Gastrocnemius medialis (tissue), 4 donors: ENCODE measurements around the gene GVQW3.

Experiments
- POLR2A ChIP-seq, 2 donors: fragments of 450-650 bp; IDR thresholded peaks; one replicate each; pipeline ENCODE4 v1.6.1; 2017; ENCODE audit warnings: antibody characterized with exemption in 2 of 2, mild to moderate bottlenecking in 2 of 2, moderate library complexity in 2 of 2
- TF ChIP-seq, protein P1 (sequence below), 5 experiments: fragments of 450-650 bp in 3 of 5; fragments of 200-600 bp in 2 of 5; sonication (generic) in 2 of 5; IDR thresholded peaks in 4 of 5; conservative IDR thresholded peaks in 1 of 5; 1 replicate in 4 of 5; 2 replicates in 1 of 5; pipeline ENCODE4 v1.5.1; 2016 to 2019; ENCODE audit warnings: antibody characterized with exemption in 5 of 5, mild to moderate bottlenecking in 3 of 5, moderate library complexity in 3 of 5

DNA sequence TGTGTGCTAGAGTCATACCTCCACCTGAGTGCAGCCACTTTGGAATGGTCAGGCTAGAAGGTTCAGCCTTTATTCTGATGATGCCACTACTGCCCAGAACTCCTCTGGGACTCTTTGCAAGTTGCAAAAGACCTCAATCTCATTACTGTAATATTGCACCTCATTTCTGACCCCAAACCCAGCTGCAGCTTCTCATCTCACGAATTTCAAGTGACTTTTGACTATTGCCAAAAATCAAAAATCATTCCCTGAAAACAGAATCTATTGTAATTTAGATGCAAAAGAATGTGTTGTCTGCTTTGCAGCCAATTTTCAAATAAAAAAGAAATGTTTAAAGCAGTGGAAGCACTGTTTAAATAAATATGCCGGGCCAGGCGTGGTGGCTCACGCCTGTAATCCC lies 25.2 kb downstream of the GVQW3 start:
- no peak for TF ChIP-seq POLR2A (IDR thresholded peaks at IDR 0.05)
- TF ChIP-seq, protein P1, sequence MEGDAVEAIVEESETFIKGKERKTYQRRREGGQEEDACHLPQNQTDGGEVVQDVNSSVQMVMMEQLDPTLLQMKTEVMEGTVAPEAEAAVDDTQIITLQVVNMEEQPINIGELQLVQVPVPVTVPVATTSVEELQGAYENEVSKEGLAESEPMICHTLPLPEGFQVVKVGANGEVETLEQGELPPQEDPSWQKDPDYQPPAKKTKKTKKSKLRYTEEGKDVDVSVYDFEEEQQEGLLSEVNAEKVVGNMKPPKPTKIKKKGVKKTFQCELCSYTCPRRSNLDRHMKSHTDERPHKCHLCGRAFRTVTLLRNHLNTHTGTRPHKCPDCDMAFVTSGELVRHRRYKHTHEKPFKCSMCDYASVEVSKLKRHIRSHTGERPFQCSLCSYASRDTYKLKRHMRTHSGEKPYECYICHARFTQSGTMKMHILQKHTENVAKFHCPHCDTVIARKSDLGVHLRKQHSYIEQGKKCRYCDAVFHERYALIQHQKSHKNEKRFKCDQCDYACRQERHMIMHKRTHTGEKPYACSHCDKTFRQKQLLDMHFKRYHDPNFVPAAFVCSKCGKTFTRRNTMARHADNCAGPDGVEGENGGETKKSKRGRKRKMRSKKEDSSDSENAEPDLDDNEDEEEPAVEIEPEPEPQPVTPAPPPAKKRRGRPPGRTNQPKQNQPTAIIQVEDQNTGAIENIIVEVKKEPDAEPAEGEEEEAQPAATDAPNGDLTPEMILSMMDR (IDR thresholded peaks at IDR 0.05 in 4 of 5, conservative IDR thresholded peaks at IDR 0.05 in 1 of 5), result no peak
